ENCODE data around the gene SKOR1.

GRCh38 chr15:67882487-67883233, 57.4 kb downstream of the SKOR1 start:
- TF ChIP-seq POLR2A (IDR thresholded peaks at IDR 0.05; ENCODE audit: borderline replicate concordance, extremely low read depth, insufficient read depth, insufficient read length), result no peak
- no peak for TF ChIP-seq CTCF (IDR thresholded peaks at IDR 0.05 in 2 of 3, conservative IDR thresholded peaks at IDR 0.05 in 1 of 3; ENCODE audit: borderline replicate concordance in 1 of 3, insufficient read depth in 1 of 3, low read depth in 2 of 3, low read length in 2 of 3)
- no peak for TF ChIP-seq YY1 (IDR thresholded peaks at IDR 0.05; ENCODE audit: extremely low read depth, insufficient replicate concordance, low read depth, low read length)
- TF ChIP-seq ZFX (IDR thresholded peaks at IDR 0.05), result no peak
- TF ChIP-seq RAD21 (IDR thresholded peaks at IDR 0.05; ENCODE audit: low read depth), result no peak
- TF ChIP-seq, protein P1, sequence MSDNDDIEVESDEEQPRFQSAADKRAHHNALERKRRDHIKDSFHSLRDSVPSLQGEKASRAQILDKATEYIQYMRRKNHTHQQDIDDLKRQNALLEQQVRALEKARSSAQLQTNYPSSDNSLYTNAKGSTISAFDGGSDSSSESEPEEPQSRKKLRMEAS (IDR thresholded peaks at IDR 0.05), result no peak
- no peak for TF ChIP-seq CEBPB (IDR thresholded peaks at IDR 0.05; ENCODE audit: low read depth)

Measured in HCT116 (cell line).